8988T (cell line): ENCODE data around the gene MYL5.
"Not testable (repeated sequence)": the region's sequence is repeated elsewhere in the genome, so short reads cannot be mapped to it uniquely, and the experiment has no call there.

Experiments used
- DNase-seq: peaks from one replicate; pipeline ENCODE4 v3.0.0; 2011

Gene MYL5

GRCh38 chr4:674172-675035 lies at the start of gene MYL5, which contains the start of gene ATP5ME:
TSS of gene MYL5 (plus strand) at chr4:674542. CDS start at chr4:678027, 3,485 bp downstream.
TSS of gene ATP5ME (minus strand) at chr4:674276. CDS start at chr4:674247, 29 bp downstream.
- peak; percentile 100 for DNase-seq

GRCh38 chr4:624705-625590 lies 49.4 kb upstream of the MYL5 start, which contains the start of gene PDE6B:
TSS of gene PDE6B (plus strand) at chr4:625573. CDS start at chr4:625627, 54 bp downstream.
- no peak for DNase-seq

- no peak for DNase-seq
Observed at GRCh38 chr4:625631-626161, 48.6 kb upstream of the MYL5 start.

GRCh38 chr4:626201-627091 lies 47.9 kb upstream of the MYL5 start:
- DNase-seq = no peak

GRCh38 chr4:627347-628125 lies 46.8 kb upstream of the MYL5 start:
- DNase-seq = no peak

GRCh38 chr4:628311-628741 lies 46.0 kb upstream of the MYL5 start:
- no peak for DNase-seq

GRCh38 chr4:628821-629635 lies 45.3 kb upstream of the MYL5 start:
- DNase-seq = no peak

GRCh38 chr4:629636-629914 lies 44.8 kb upstream of the MYL5 start:
- DNase-seq = no peak

- no peak for DNase-seq
Observed at GRCh38 chr4:629915-630641, 44.3 kb upstream of the MYL5 start.

GRCh38 chr4:630656-631055 lies 43.7 kb upstream of the MYL5 start:
- DNase-seq = no peak

GRCh38 chr4:632196-632790 lies 42.0 kb upstream of the MYL5 start:
- no peak for DNase-seq

GRCh38 chr4:632926-633325 lies 41.4 kb upstream of the MYL5 start:
- DNase-seq = no peak

GRCh38 chr4:633406-633805 lies 40.9 kb upstream of the MYL5 start:
- DNase-seq = no peak

GRCh38 chr4:633976-634598 lies 40.3 kb upstream of the MYL5 start:
- DNase-seq = no peak

- no peak for DNase-seq
Observed at GRCh38 chr4:634599-634985, 39.8 kb upstream of the MYL5 start.

- DNase-seq = not testable (repeated sequence)
Observed at GRCh38 chr4:635066-635835, 39.1 kb upstream of the MYL5 start.

- no peak for DNase-seq
Observed at GRCh38 chr4:635851-636627, 38.3 kb upstream of the MYL5 start.
